Transverse colon (tissue), 3 donors: Measurements from ENCODE around the gene OR1J4.

ENCODE experiments used
- CTCF ChIP-seq, 5 experiments: fragments of 200-600 bp in 3 of 5; fragments of 450-650 bp in 2 of 5; sonication (generic) in 3 of 5; IDR thresholded peaks; 1 replicate in 2 of 5; 2 replicates in 3 of 5; pipeline ENCODE4 v1.5.1; 2016 to 2017; ENCODE audit warnings: antibody characterized with exemption in 5 of 5, inconsistent platforms in 3 of 5, mild to moderate bottlenecking in 2 of 5, moderate library complexity in 1 of 5
- POLR2A ChIP-seq: fragments of 450-650 bp; IDR thresholded peaks from one replicate; pipeline ENCODE4 v1.6.1; 2016; ENCODE audit warnings: antibody characterized with exemption, mild to moderate bottlenecking, moderate library complexity

GRCh38 chr9:122479062-122479461, 39.9 kb upstream of the OR1J4 start:
- no peak for TF ChIP-seq CTCF (IDR thresholded peaks at IDR 0.05)
- TF ChIP-seq POLR2A = no peak
